WERI-Rb-1 (cell line): ENCODE results near the gene ULK4.

Experiments used
- DNase-seq: peaks from one replicate; pipeline ENCODE4 v3.0.0-alpha.2; 2020
- H3K27ac ChIP-seq: fragments of 250-450 bp; sonication (Bioruptor Pico); 2 replicates; pipeline ENCODE4 v1.5.1; 2020; ENCODE audit warnings: mild to moderate bottlenecking, moderate library complexity
- H3K27me3 ChIP-seq: fragments of 250-450 bp; sonication (Bioruptor Pico); 2 replicates; pipeline ENCODE4 v1.5.1; 2021; ENCODE audit warnings: mild to moderate bottlenecking, low read depth, moderate library complexity; ENCODE audit not compliant: insufficient read depth, severe bottlenecking
- H3K36me3 ChIP-seq: fragments of 250-450 bp; sonication (Bioruptor Pico); 2 replicates; pipeline ENCODE4 v1.5.1; 2020; ENCODE audit warnings: mild to moderate bottlenecking, moderate library complexity
- H3K4me3 ChIP-seq: 2 replicates; pipeline ENCODE4 v1.5.1; 2011; ENCODE audit warnings: low read depth, mild to moderate bottlenecking, control low read depth, low read length
- H3K9me3 ChIP-seq: fragments of 250-450 bp; sonication (Bioruptor Pico); 2 replicates; pipeline ENCODE4 v1.5.1; 2021; ENCODE audit warnings: mild to moderate bottlenecking, moderate library complexity; ENCODE audit not compliant: severe bottlenecking
- TF ChIP-seq, protein P1 (sequence below): IDR thresholded peaks from 2 replicates; pipeline ENCODE4 v1.5.1; 2011; ENCODE audit warnings: low read depth, mild to moderate bottlenecking, control low read depth, inconsistent platforms, low read length

The ULK4 gene

GRCh38 chr3:41424543-41425300 lies 537.2 kb downstream of the ULK4 start:
- Histone ChIP-seq H3K9me3 (peaks cover 5% of the 10 kb centered on the region), H3K27me3 (no peaks in the 10 kb centered on the region), H3K27ac (no peak overlapping the region), H3K4me3 (no peak overlapping the region), H3K36me3 (no peaks in the 10 kb centered on the region)
- TF ChIP-seq, protein P1, sequence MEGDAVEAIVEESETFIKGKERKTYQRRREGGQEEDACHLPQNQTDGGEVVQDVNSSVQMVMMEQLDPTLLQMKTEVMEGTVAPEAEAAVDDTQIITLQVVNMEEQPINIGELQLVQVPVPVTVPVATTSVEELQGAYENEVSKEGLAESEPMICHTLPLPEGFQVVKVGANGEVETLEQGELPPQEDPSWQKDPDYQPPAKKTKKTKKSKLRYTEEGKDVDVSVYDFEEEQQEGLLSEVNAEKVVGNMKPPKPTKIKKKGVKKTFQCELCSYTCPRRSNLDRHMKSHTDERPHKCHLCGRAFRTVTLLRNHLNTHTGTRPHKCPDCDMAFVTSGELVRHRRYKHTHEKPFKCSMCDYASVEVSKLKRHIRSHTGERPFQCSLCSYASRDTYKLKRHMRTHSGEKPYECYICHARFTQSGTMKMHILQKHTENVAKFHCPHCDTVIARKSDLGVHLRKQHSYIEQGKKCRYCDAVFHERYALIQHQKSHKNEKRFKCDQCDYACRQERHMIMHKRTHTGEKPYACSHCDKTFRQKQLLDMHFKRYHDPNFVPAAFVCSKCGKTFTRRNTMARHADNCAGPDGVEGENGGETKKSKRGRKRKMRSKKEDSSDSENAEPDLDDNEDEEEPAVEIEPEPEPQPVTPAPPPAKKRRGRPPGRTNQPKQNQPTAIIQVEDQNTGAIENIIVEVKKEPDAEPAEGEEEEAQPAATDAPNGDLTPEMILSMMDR = no peak
- DNase-seq = no peak

DNA sequence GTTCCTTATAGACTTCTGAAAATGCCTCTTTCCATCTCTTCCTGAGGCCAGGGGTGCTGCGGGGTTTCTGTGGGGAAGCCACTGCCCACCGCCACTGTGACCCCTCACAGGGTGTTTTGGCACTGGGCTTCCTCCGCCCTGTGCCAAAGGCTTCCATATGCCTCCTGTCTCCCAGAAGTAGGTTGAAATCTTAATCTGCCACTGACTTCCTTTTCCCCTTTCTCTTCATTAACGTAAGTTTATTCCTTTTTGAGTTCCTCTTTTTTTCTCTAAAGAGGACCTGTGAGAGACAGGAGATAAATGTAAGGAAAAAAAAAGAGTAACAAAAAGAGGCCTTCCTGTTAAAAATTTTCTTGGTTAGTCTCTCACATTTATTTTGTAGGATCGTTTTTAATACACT lies 542.1 kb downstream of the ULK4 start:
- Histone ChIP-seq H3K27ac (no peak overlapping the region), H3K36me3 (no peaks in the 10 kb centered on the region), H3K4me3 (no peak overlapping the region), H3K27me3 (no peaks in the 10 kb centered on the region), H3K9me3 (no peaks in the 10 kb centered on the region)
- DNase-seq = no peak
- TF ChIP-seq, protein P1 = no peak

DNA sequence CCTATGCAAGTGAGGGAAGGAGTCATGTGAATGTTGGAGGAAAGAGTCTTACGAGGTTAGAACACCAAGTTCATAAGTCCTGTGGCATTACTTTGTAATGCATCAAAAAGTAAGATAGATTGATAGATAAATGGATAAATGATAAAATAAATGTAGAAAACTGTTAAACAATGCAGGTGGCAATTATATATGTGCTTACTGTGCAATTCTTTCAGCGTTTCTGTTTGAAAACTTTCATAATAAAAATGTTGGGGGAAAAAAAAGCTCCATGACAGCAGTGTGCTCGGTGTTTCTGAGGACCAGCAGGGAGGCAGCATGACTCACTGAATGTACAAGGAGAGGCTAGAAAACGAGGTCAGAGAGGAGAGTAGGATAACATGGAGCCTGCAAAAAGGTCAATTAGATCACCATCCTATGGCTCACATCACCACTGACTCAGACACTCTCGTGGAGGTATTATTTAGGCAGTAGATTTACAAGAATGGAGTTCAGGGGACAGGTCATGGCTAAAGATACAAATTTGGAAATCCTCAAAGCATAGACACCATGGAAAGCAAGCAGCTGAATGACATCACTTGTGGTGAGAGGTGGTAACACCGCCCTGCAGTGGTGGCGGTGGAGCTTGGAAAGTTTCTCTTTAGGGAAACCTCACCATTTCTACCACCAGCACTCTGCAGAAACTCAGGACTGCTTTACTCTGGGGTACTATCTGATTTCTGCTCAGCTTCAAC lies 542.8 kb downstream of the ULK4 start:
- TF ChIP-seq, protein P1 = no peak
- Histone ChIP-seq H3K27me3 (no peaks in the 10 kb centered on the region), H3K9me3 (no peaks in the 10 kb centered on the region), H3K27ac (no peak overlapping the region), H3K36me3 (no peaks in the 10 kb centered on the region), H3K4me3 (no peak overlapping the region)
- DNase-seq = no peak

- no peak overlapping the region for H3K4me3 ChIP-seq
- TF ChIP-seq, protein P1 = no peak
- DNase-seq = no peak
- H3K27me3 ChIP-seq = no peaks in the 10 kb centered on the region
- no peaks in the 10 kb centered on the region for H3K9me3 ChIP-seq
- H3K27ac ChIP-seq = no peak overlapping the region
- no peaks in the 10 kb centered on the region for H3K36me3 ChIP-seq
Observed at GRCh38 chr3:41417574-41417973, 544.3 kb downstream of the ULK4 start.

- TF ChIP-seq, protein P1 = no peak
- no peaks in the 10 kb centered on the region for H3K27me3 ChIP-seq
- no peaks in the 10 kb centered on the region for H3K36me3 ChIP-seq
- no peak overlapping the region for H3K4me3 ChIP-seq
- no peak overlapping the region for H3K27ac ChIP-seq
- DNase-seq = no peak
- no peaks in the 10 kb centered on the region for H3K9me3 ChIP-seq
Observed at GRCh38 chr3:41411065-41411464, 550.8 kb downstream of the ULK4 start.
